Measurements from ENCODE around the gene CACNA1A. TPM values are rescaled to one million over a fixed set of nuclear protein-coding genes. Genes with fewer than 3 reads are reported as not detected.
"Not testable (repeated sequence)": the region's sequence is repeated elsewhere in the genome, so short reads cannot be mapped to it uniquely, and the experiment has no call there.

CACNA1A gene
- total RNA-seq, 1 experiment from 2014 or later = 0.85 TPM

DNA sequence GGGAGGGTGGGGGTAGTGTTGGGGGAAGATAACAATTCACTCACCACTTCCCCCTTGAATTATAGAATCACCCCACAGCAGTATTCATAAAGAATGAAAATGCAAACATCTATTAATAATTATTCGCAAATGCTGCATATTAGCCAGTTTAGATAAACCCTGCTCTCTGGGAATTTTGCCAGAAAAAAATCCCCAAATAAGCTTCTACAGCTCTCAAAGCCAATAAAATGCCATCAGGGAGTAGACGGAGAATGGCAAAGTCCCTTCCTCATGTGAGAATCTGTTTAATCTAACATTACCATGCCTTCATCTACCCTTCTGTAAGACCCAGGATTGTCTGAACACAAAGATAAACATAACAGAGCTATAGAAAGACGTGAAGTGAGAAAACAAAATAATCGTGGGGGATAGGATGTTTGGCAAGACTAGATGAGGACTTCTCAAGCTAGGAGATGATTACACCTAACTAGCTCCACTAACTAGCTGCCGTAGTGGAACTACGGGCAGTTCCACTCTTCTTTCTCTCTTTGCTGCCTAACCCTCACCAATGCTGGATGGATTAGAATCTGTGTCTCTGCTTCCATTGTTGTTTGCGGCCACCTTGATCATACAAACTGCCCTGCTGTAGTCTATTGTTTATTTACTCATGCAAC is 32.4 kb upstream of the CACNA1A start:
- Mint-ChIP-seq H3K4me3 (ENCODE audit: low read depth, unreplicated experiment) (no peak overlapping the region), H3K9me3 (ENCODE audit: low read depth, unreplicated experiment) (peaks cover 4% of the 10 kb centered on the region), H3K27ac (ENCODE audit: unreplicated experiment) (no peak overlapping the region), H3K27me3 (ENCODE audit: unreplicated experiment) (peaks cover 63% of the 10 kb centered on the region), H3K4me1 (ENCODE audit: low read depth, unreplicated experiment) (peaks cover 17% of the 10 kb centered on the region), H3K36me3 (ENCODE audit: insufficient read depth, unreplicated experiment) (no peaks in the 10 kb centered on the region)
- BruUV-seq (replicated peaks) = no TSS peak
- intact Hi-C loops (cut with micrococcal nuclease; ENCODE audit: unreplicated experiment) = no loop called here
- CTCF ChIA-PET = interaction anchor here (0.6 kb wide), 2 partner anchors 8 to 1371 kb away, joined by 4 to 8 read pairs; no protein-coding TSS in a partner anchor
- TF ChIP-seq, protein P1, sequence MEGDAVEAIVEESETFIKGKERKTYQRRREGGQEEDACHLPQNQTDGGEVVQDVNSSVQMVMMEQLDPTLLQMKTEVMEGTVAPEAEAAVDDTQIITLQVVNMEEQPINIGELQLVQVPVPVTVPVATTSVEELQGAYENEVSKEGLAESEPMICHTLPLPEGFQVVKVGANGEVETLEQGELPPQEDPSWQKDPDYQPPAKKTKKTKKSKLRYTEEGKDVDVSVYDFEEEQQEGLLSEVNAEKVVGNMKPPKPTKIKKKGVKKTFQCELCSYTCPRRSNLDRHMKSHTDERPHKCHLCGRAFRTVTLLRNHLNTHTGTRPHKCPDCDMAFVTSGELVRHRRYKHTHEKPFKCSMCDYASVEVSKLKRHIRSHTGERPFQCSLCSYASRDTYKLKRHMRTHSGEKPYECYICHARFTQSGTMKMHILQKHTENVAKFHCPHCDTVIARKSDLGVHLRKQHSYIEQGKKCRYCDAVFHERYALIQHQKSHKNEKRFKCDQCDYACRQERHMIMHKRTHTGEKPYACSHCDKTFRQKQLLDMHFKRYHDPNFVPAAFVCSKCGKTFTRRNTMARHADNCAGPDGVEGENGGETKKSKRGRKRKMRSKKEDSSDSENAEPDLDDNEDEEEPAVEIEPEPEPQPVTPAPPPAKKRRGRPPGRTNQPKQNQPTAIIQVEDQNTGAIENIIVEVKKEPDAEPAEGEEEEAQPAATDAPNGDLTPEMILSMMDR (IDR thresholded peaks at IDR 0.05; ENCODE audit: unreplicated experiment) = no peak
- DNase-seq = no peak

DNA sequence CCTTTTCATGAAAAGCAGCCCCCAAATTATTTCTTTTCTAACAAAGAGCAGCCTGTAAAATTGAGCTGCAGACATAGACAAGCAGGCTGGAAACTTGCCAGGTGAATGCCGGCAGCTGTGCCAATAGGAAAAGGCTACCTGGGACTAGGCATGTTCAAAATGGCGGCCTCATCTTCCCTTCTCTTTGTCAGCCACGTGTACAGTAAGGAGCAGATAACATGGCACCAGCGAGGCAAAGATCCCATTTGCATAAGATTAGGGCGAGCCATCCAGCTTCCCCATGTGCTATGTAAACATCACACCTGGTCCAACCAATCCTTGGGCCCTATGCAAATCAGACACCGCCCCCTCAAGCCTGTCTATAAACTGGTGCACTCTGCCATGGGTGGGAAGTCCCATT is 31.2 kb upstream of the CACNA1A start:
- H3K4me1 Mint-ChIP-seq (ENCODE audit: low read depth, unreplicated experiment) = peaks cover 17% of the 10 kb centered on the region
- CTCF ChIA-PET = no interaction called here
- BruUV-seq (replicated peaks) = no TSS peak
- TF ChIP-seq, protein P1 (IDR thresholded peaks at IDR 0.05; ENCODE audit: unreplicated experiment) = no peak
- H3K27me3 Mint-ChIP-seq (ENCODE audit: unreplicated experiment) = peaks cover 58% of the 10 kb centered on the region
- H3K27ac Mint-ChIP-seq (ENCODE audit: unreplicated experiment) = no peak overlapping the region
- intact Hi-C loops (cut with micrococcal nuclease; ENCODE audit: unreplicated experiment) = no loop called here
- peaks cover 4% of the 10 kb centered on the region for H3K9me3 Mint-ChIP-seq (ENCODE audit: low read depth, unreplicated experiment)
- H3K4me3 Mint-ChIP-seq (ENCODE audit: low read depth, unreplicated experiment) = no peak overlapping the region
- H3K36me3 Mint-ChIP-seq (ENCODE audit: insufficient read depth, unreplicated experiment) = no peaks in the 10 kb centered on the region
- no peak for DNase-seq

DNA sequence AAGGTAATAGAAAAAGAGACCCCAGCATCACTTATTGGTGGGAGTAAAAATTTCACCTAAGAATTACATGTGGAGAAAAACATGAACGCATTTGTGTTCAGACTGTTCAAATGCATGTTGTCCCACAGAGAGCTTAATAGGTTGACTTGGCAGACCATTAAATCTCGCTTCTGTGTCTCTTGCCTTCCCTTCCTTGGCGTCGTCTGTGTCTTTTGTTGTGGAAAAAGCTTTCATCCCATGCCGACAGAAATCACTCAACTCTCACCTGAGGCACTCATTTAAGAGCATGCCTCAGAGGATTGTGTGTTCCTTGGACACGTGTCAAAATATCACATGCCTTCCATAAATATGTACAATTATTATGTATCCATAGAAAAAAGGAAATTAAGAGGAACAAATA is 24.4 kb upstream of the CACNA1A start:
- intact Hi-C loops (cut with micrococcal nuclease; ENCODE audit: unreplicated experiment) = no loop called here
- Mint-ChIP-seq H3K4me3 (ENCODE audit: low read depth, unreplicated experiment) (no peak overlapping the region), H3K36me3 (ENCODE audit: insufficient read depth, unreplicated experiment) (no peaks in the 10 kb centered on the region), H3K4me1 (ENCODE audit: low read depth, unreplicated experiment) (no peaks in the 10 kb centered on the region), H3K27ac (ENCODE audit: unreplicated experiment) (no peak overlapping the region), H3K27me3 (ENCODE audit: unreplicated experiment) (peaks cover 34% of the 10 kb centered on the region), H3K9me3 (ENCODE audit: low read depth, unreplicated experiment) (peaks cover 2% of the 10 kb centered on the region)
- CTCF ChIA-PET = interaction anchor here (0.7 kb wide), 1 partner anchor 8 kb away, joined by 4 read pairs; no protein-coding TSS in a partner anchor
- no peak for DNase-seq
- no TSS peak for BruUV-seq (replicated peaks)
- TF ChIP-seq, protein P1 (IDR thresholded peaks at IDR 0.05; ENCODE audit: unreplicated experiment) = no peak

DNA sequence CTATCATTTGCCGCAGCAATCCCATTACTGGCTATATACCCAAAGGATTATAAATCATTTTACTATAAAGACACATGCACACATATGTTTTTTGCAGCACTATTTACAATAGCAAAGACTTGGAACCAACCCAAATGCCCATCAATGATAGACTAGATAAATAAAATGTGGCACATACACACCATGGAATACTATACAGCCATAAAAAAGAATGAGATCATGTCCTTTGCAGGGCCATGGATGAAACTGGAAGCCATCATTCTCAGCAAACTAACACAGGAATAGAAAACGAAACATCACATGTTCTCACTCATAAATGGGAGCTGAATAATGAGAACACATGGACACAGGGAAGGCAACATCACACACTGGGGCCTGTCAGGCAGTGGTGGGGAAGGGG is 23.4 kb upstream of the CACNA1A start:
- H3K4me1 Mint-ChIP-seq (ENCODE audit: low read depth, unreplicated experiment); H3K36me3 Mint-ChIP-seq (ENCODE audit: insufficient read depth, unreplicated experiment); H3K27ac Mint-ChIP-seq (ENCODE audit: unreplicated experiment); H3K9me3 Mint-ChIP-seq (ENCODE audit: low read depth, unreplicated experiment); DNase-seq; CTCF ChIA-PET; BruUV-seq (replicated peaks); H3K4me3 Mint-ChIP-seq (ENCODE audit: low read depth, unreplicated experiment); intact Hi-C loops (cut with micrococcal nuclease; ENCODE audit: unreplicated experiment): not testable (repeated sequence)
- peaks cover 43% of the 10 kb centered on the region for H3K27me3 Mint-ChIP-seq (ENCODE audit: unreplicated experiment)

DNA sequence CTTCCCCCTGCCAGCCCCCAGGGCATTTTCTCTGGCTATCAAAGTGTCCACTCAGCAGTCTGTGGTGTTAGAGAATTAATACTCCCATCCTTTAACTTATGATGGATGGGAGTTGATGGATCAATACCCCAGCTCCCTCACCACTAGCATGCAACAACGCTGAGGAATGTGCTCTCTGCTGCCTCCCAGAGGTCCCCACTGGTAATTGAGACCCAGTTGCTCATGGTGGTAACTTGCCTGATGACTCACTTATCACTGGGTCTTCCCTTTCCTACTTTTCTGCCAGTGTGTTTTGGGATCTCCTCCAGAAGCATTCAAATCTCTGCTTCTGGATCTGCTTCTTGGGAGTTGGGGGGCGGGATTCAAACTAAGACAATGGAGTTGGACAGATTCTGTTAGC is 20.3 kb upstream of the CACNA1A start:
- H3K27me3 Mint-ChIP-seq (ENCODE audit: unreplicated experiment) = peaks cover 35% of the 10 kb centered on the region
- no peaks in the 10 kb centered on the region for H3K4me1 Mint-ChIP-seq (ENCODE audit: low read depth, unreplicated experiment)
- H3K4me3 Mint-ChIP-seq (ENCODE audit: low read depth, unreplicated experiment) = no peak overlapping the region
- H3K9me3 Mint-ChIP-seq (ENCODE audit: low read depth, unreplicated experiment) = no peaks in the 10 kb centered on the region
- CTCF ChIA-PET = no interaction called here
- TF ChIP-seq, protein P1 (IDR thresholded peaks at IDR 0.05; ENCODE audit: unreplicated experiment) = no peak
- intact Hi-C loops (cut with micrococcal nuclease; ENCODE audit: unreplicated experiment) = no loop called here
- peak; percentile 32 for DNase-seq
- no TSS peak for BruUV-seq (replicated peaks)
- no peaks in the 10 kb centered on the region for H3K36me3 Mint-ChIP-seq (ENCODE audit: insufficient read depth, unreplicated experiment)
- no peak overlapping the region for H3K27ac Mint-ChIP-seq (ENCODE audit: unreplicated experiment)
